ENCODE measurements around the gene VEGFC. TPM values are rescaled to one million over a fixed set of nuclear protein-coding genes. Genes with fewer than 3 reads are reported as not detected.

VEGFC gene
- total RNA-seq, 6 experiments from 2014 or later = 1.4 to 3.1 (median 2.0) TPM

GRCh38 chr4:176671532-176671931 is 121.2 kb downstream of the VEGFC start:
- Histone ChIP-seq H3K9me3 (no peaks in the 10 kb centered on the region), H3K36me3 (no peaks in the 10 kb centered on the region), H3K4me1 (no peaks in the 10 kb centered on the region), H3K4me3 (no peak overlapping the region), H3K27me3 (no peaks in the 10 kb centered on the region), H3K27ac (no peak overlapping the region)
- ATAC-seq (no peak), DNase-seq (no peak)
- TF ChIP-seq CTCF (IDR thresholded peaks at IDR 0.05) = no peak
- no peak for TF ChIP-seq POLR2A (IDR thresholded peaks at IDR 0.05)
- intact Hi-C loops (cut with DNase I) = no loop called here
- WGBS (ENCODE audit: insufficient coverage, low coverage, low lambda C conversion rate, missing lambda C conversion rate) = 51% methylated on average over 9 of the region's 9 CpGs

- intact Hi-C loops (cut with DNase I) = no loop called here
These were observed 124.4 kb downstream of the VEGFC start for GRCh38 chr4:176668324-176668723.

GRCh38 chr4:176664964-176665363 is 127.8 kb downstream of the VEGFC start:
- WGBS (ENCODE audit: insufficient coverage, low coverage, low lambda C conversion rate, missing lambda C conversion rate) = 37% methylated on average over 4 of the region's 4 CpGs
- intact Hi-C loops (cut with DNase I) = no loop called here
- no peak overlapping the region for H3K27ac ChIP-seq
- no peaks in the 10 kb centered on the region for H3K27me3 ChIP-seq
- ATAC-seq (no peak), DNase-seq (no peak)
- TF ChIP-seq POLR2A (IDR thresholded peaks at IDR 0.05) (no peak), CTCF (IDR thresholded peaks at IDR 0.05) (no peak)
- no peak overlapping the region for H3K4me3 ChIP-seq
- no peaks in the 10 kb centered on the region for H3K36me3 ChIP-seq
- H3K9me3 ChIP-seq = no peaks in the 10 kb centered on the region
- no peaks in the 10 kb centered on the region for H3K4me1 ChIP-seq

More at GRCh38 chr4:176668324-176668723, 124.4 kb downstream of the VEGFC start:
- 24% methylated on average over 2 of the region's 2 CpGs for WGBS (ENCODE audit: insufficient coverage, low coverage, low lambda C conversion rate, missing lambda C conversion rate)
- no peak overlapping the region for H3K27ac ChIP-seq
- H3K36me3 ChIP-seq = no peaks in the 10 kb centered on the region
- H3K27me3 ChIP-seq = no peaks in the 10 kb centered on the region
- ATAC-seq (no peak), DNase-seq (no peak)
- TF ChIP-seq CTCF (IDR thresholded peaks at IDR 0.05) (no peak), POLR2A (IDR thresholded peaks at IDR 0.05) (no peak)
- H3K9me3 ChIP-seq = no peaks in the 10 kb centered on the region
- H3K4me1 ChIP-seq = no peaks in the 10 kb centered on the region
- H3K4me3 ChIP-seq = no peak overlapping the region

- 24% methylated on average over 5 of the region's 5 CpGs for WGBS (ENCODE audit: insufficient coverage, low coverage, low lambda C conversion rate, missing lambda C conversion rate)
- ATAC-seq (no peak), DNase-seq (no peak)
- TF ChIP-seq CTCF (IDR thresholded peaks at IDR 0.05) (no peak), POLR2A (IDR thresholded peaks at IDR 0.05) (no peak)
- intact Hi-C loops (cut with DNase I) = no loop called here
- Histone ChIP-seq H3K27me3 (no peaks in the 10 kb centered on the region), H3K9me3 (no peaks in the 10 kb centered on the region), H3K4me1 (no peaks in the 10 kb centered on the region), H3K4me3 (no peak overlapping the region), H3K36me3 (no peaks in the 10 kb centered on the region), H3K27ac (no peak overlapping the region)
These were observed 132.2 kb downstream of the VEGFC start for GRCh38 chr4:176660561-176660960.

- Histone ChIP-seq H3K4me1 (no peaks in the 10 kb centered on the region), H3K9me3 (no peaks in the 10 kb centered on the region), H3K27me3 (no peaks in the 10 kb centered on the region), H3K36me3 (no peaks in the 10 kb centered on the region), H3K27ac (no peak overlapping the region), H3K4me3 (no peak overlapping the region)
- 71% methylated on average over 3 of the region's 3 CpGs for WGBS (ENCODE audit: insufficient coverage, low coverage, low lambda C conversion rate, missing lambda C conversion rate)
- no peak for DNase-seq
- intact Hi-C loops (cut with DNase I) = no loop called here
- no peak for ATAC-seq
- TF ChIP-seq POLR2A (IDR thresholded peaks at IDR 0.05) (no peak), CTCF (IDR thresholded peaks at IDR 0.05) (no peak)
These were observed 136.6 kb downstream of the VEGFC start for GRCh38 chr4:176656108-176656507.
